GM10266 (cell line): ENCODE measurements around the gene TPD52L1.

Experiments
- DNase-seq: peaks from one replicate; pipeline ENCODE4 v3.0.0; 2012; ENCODE audit errors: extremely low spot score
- CTCF ChIP-seq: IDR thresholded peaks from 2 replicates; pipeline ENCODE4 v1.5.1; 2012; ENCODE audit warnings: mild to moderate bottlenecking, low read depth; ENCODE audit not compliant: control insufficient read depth, insufficient read depth; ENCODE audit errors: missing control alignments

Gene TPD52L1

GRCh38 chr6:125198398-125198937 is 44.9 kb downstream of the TPD52L1 start:
- TF ChIP-seq CTCF = no peak
- DNase-seq = no peak

- no peak for DNase-seq
- no peak for TF ChIP-seq CTCF
These were observed 47.4 kb downstream of the TPD52L1 start for GRCh38 chr6:125200941-125201340.

GRCh38 chr6:125201961-125202729 is 48.6 kb downstream of the TPD52L1 start:
- TF ChIP-seq CTCF = no peak
- no peak for DNase-seq

GRCh38 chr6:125203395-125203794 is 49.8 kb downstream of the TPD52L1 start:
- no peak for TF ChIP-seq CTCF

GRCh38 chr6:125205931-125206330 is 52.4 kb downstream of the TPD52L1 start:
- no peak for TF ChIP-seq CTCF
- DNase-seq = no peak

More at GRCh38 chr6:125203395-125203794, 49.8 kb downstream of the TPD52L1 start:
- no peak for DNase-seq

- no peak for DNase-seq
- TF ChIP-seq CTCF = no peak
These were observed 52.8 kb downstream of the TPD52L1 start for GRCh38 chr6:125206389-125206788.

GRCh38 chr6:125207956-125208355 is 54.4 kb downstream of the TPD52L1 start:
- no peak for TF ChIP-seq CTCF
- no peak for DNase-seq
